Liver (tissue), 9 donors: Measurements from ENCODE around the gene CBX2. TPM values are rescaled to one million over a fixed set of nuclear protein-coding genes. Genes with fewer than 3 reads are reported as not detected.
"Not testable (repeated sequence)": the region's sequence is repeated elsewhere in the genome, so short reads cannot be mapped to it uniquely, and the experiment has no call there.

ENCODE experiments used
- DNase-seq: peaks from one replicate; pipeline ENCODE4 v3.0.0-alpha.2; 2017; ENCODE audit warnings: low spot score
- H3K27ac ChIP-seq, 2 donors: one replicate each; pipeline ENCODE4 v1.7.0; 2013; ENCODE audit warnings: inconsistent platforms in 2 of 2, low read length in 2 of 2, control low read depth in 1 of 2, low read depth in 1 of 2, mild to moderate bottlenecking in 1 of 2
- H3K27me3 ChIP-seq, 4 donors: one replicate each; pipeline versions ENCODE4 v1.6.1 to v1.7.0; 2013; ENCODE audit warnings: low read length in 3 of 4, inconsistent platforms in 1 of 4, mild to moderate bottlenecking in 1 of 4, moderate library complexity in 1 of 4; ENCODE audit not compliant: control insufficient read depth in 4 of 4, insufficient read depth in 4 of 4
- H3K36me3 ChIP-seq, 4 donors: one replicate each; pipeline versions ENCODE4 v1.6.1 to v1.7.0; 2013; ENCODE audit warnings: low read length in 3 of 4, mild to moderate bottlenecking in 3 of 4, low read depth in 1 of 4, moderate library complexity in 1 of 4; ENCODE audit not compliant: control insufficient read depth in 4 of 4, insufficient read depth in 3 of 4
- H3K4me1 ChIP-seq, 4 donors: one replicate each; pipeline versions ENCODE4 v1.6.1 to v1.7.0; 2013; ENCODE audit warnings: low read length in 3 of 4, mild to moderate bottlenecking in 3 of 4, moderate library complexity in 1 of 4; ENCODE audit not compliant: control insufficient read depth in 4 of 4, insufficient read depth in 4 of 4
- H3K4me3 ChIP-seq, 3 donors: one replicate each; pipeline versions ENCODE4 v1.6.1 to v1.7.0; 2013; ENCODE audit warnings: low read length in 3 of 3, control low read depth in 1 of 3, low read depth in 1 of 3, mild to moderate bottlenecking in 1 of 3
- H3K9ac ChIP-seq, 2 donors: one replicate each; pipeline ENCODE4 v1.7.0; 2013; ENCODE audit warnings: low read length in 2 of 2, mild to moderate bottlenecking in 2 of 2, moderate library complexity in 2 of 2, control low read depth in 1 of 2, low read depth in 1 of 2
- H3K9me3 ChIP-seq, 4 donors: one replicate each; pipeline versions ENCODE4 v1.6.1 to v1.7.0; 2013; ENCODE audit warnings: low read length in 3 of 4; ENCODE audit not compliant: control insufficient read depth in 4 of 4
- ATF3 ChIP-seq: IDR thresholded peaks from 2 replicates; pipeline ENCODE4 v1.6.1; 2016; ENCODE audit warnings: antibody characterized with exemption
- CTCF ChIP-seq: fragments of 150-350 bp; IDR thresholded peaks from 2 replicates; pipeline ENCODE4 v1.5.1; 2017; ENCODE audit warnings: improper control_type of control experiment, low read depth, low read length; ENCODE audit not compliant: missing input control
- EGR1 ChIP-seq, 2 donors: IDR thresholded peaks; 2 replicates each; pipeline ENCODE4 v1.6.1; 2016 to 2018; ENCODE audit warnings: antibody characterized with exemption in 2 of 2, low read depth in 2 of 2
- FOXA1 ChIP-seq: IDR thresholded peaks from 2 replicates; pipeline ENCODE4 v1.6.1; 2016; ENCODE audit warnings: antibody characterized with exemption
- FOXA2 ChIP-seq: IDR thresholded peaks from 2 replicates; pipeline ENCODE4 v1.6.1; 2016; ENCODE audit warnings: antibody characterized with exemption
- GABPA ChIP-seq, 2 donors: IDR thresholded peaks in 1 of 2; conservative IDR thresholded peaks in 1 of 2; 2 replicates each; pipeline ENCODE4 v1.6.1; 2016; ENCODE audit warnings: antibody characterized with exemption in 2 of 2, mild to moderate bottlenecking in 1 of 2, moderate library complexity in 1 of 2
- HNF4G ChIP-seq: IDR thresholded peaks from 2 replicates; pipeline ENCODE4 v1.6.1; 2016; ENCODE audit warnings: antibody characterized with exemption
- JUND ChIP-seq, 2 donors: IDR thresholded peaks; 2 replicates each; pipeline ENCODE4 v1.6.1; 2016; ENCODE audit warnings: antibody characterized with exemption in 2 of 2
- MAX ChIP-seq: IDR thresholded peaks from 2 replicates; pipeline ENCODE4 v1.6.1; 2016; ENCODE audit warnings: antibody characterized with exemption
- NR2F2 ChIP-seq: IDR thresholded peaks from 2 replicates; pipeline ENCODE4 v1.6.1; 2016; ENCODE audit warnings: antibody characterized with exemption
- RAD21 ChIP-seq, 2 donors: IDR thresholded peaks; 2 replicates each; pipeline ENCODE4 v1.6.1; 2016; ENCODE audit warnings: antibody characterized with exemption in 2 of 2, mild to moderate bottlenecking in 2 of 2
- REST ChIP-seq: IDR thresholded peaks from 2 replicates; pipeline ENCODE4 v1.6.1; 2016; ENCODE audit warnings: antibody characterized with exemption, mild to moderate bottlenecking
- YY1 ChIP-seq: IDR thresholded peaks from 2 replicates; pipeline ENCODE4 v1.6.1; 2016; ENCODE audit warnings: antibody characterized with exemption, mild to moderate bottlenecking
- ZBTB33 ChIP-seq: IDR thresholded peaks from 2 replicates; pipeline ENCODE4 v1.6.1; 2016; ENCODE audit warnings: antibody characterized with exemption
- WGBS: extraction: QIAGEN DNeasy Blood & Tissue Kit; methylation state at CpG from one replicate; pipeline ENCODE4 v1.1.7; 2013; 5-methylcytosine and 5-hydroxymethylcytosine counted together
- polyA plus RNA-seq, 2 donors: library from polyadenylated mRNA; stranded (reverse) in 1 of 2; unstranded in 1 of 2; fragments of 200-250 nt in 1 of 2; fragments of >200 nt in 1 of 2; fragmentation: Nextera tagmentation in 1 of 2; extraction: Ambion mirVana in 1 of 2; gene quantifications; one replicate each; pipeline versions ENCODE4 v1.2.1 to v1.2.3, GENCODE V29; 2013 to 2015
- total RNA-seq, 2 donors: library from RNA; depleted of rRNA; stranded (reverse); fragments of >200 nt; gene quantifications; one replicate each; pipeline ENCODE4 v1.2.3, GENCODE V29; 2014
- donor health status: healthy.
- donor health status: healthy.
- donor health status: healthy.
- donor health status: healthy.
- donor health status: healthy.

The CBX2 gene
- total and polyA plus RNA-seq, 4 donors: 0.33 to 2.4 (median 0.53) TPM

- not testable (repeated sequence) for H3K27me3 ChIP-seq, H3K36me3 ChIP-seq, H3K27ac ChIP-seq, DNase-seq, H3K4me1 ChIP-seq, H3K9me3 ChIP-seq, H3K9ac ChIP-seq, H3K4me3 ChIP-seq
- 89% methylated on average over 9 of the region's 9 CpGs for WGBS
Measured at GRCh38 chr17:79754903-79755302, 23.0 kb upstream of the CBX2 start.

- no peak overlapping the region for H3K4me3 ChIP-seq
- H3K27me3 ChIP-seq: peaks cover 0 to 5% (median 0%) of the 10 kb centered on the region in 4 donors
- 86% methylated on average over 14 of the region's 14 CpGs for WGBS
- no peak overlapping the region for H3K9ac ChIP-seq
- H3K36me3 ChIP-seq: no peaks in the 10 kb centered on the region
- TF ChIP-seq HNF4G (no peak), FOXA2 (no peak), NR2F2 (no peak), FOXA1 (no peak), CTCF (no peak), REST (no peak), ATF3 (no peak), JUND (IDR thresholded peaks at IDR 0.05) (no peak), EGR1 (IDR thresholded peaks at IDR 0.05; ENCODE audit: low read depth in 2 of 2) (no peak), YY1 (no peak)
- no peaks in the 10 kb centered on the region for H3K4me1 ChIP-seq
- H3K27ac ChIP-seq: no peak overlapping the region
- DNase-seq: no peak
- H3K9me3 ChIP-seq: no peaks in the 10 kb centered on the region
Measured at GRCh38 chr17:79755591-79755990, 22.4 kb upstream of the CBX2 start.

GRCh38 chr17:79757140-79757745 is 20.7 kb upstream of the CBX2 start:
- no peak overlapping the region for H3K9ac ChIP-seq
- no peaks in the 10 kb centered on the region for H3K4me1 ChIP-seq
- no peaks in the 10 kb centered on the region for H3K36me3 ChIP-seq
- 95% methylated on average over 15 of the region's 15 CpGs for WGBS
- H3K27ac ChIP-seq: no peak overlapping the region
- no peak for DNase-seq
- TF ChIP-seq RAD21 (IDR thresholded peaks at IDR 0.05) (no peak), REST (no peak), FOXA1 (no peak), FOXA2 (no peak), MAX (no peak), ZBTB33 (no peak), GABPA (IDR thresholded peaks at IDR 0.05 in 1 of 2, conservative IDR thresholded peaks at IDR 0.05 in 1 of 2) (no peak)
- no peaks in the 10 kb centered on the region for H3K27me3 ChIP-seq
- H3K4me3 ChIP-seq: no peak overlapping the region
- H3K9me3 ChIP-seq: no peaks in the 10 kb centered on the region
